ENCODE results near the gene RAPGEF6. TPM values are rescaled to one million over a fixed set of nuclear protein-coding genes. Genes with fewer than 3 reads are reported as not detected.

The RAPGEF6 gene
- total RNA-seq, 2 donors from 2014 or later, result 16.5 to 50.0 TPM

DNA sequence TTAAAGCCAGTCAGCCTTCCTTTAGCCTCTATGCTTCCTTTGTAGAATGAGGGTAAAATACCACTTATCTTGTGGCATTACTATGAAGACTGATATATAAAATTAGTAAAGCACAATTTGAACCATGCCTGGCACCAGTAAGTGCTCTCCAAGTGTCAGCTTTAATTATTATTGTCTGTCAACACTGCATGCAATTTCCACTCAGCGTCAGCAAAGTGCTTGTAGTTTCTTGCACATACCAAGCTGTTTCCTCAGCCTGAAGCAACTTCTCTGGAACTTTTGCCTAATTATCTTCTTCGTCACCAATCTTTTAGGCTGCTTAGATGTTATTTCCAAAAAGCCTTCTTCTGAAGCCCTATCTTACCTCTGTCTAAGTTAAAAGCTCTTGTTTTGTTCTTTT lies 193.8 kb downstream of the RAPGEF6 start:
- H3K4me1 ChIP-seq (ENCODE audit: control insufficient read depth in 1 of 2, low read depth in 2 of 2), result peaks cover under 1 to 8% of the 10 kb centered on the region in 2 donors
- H3K4me3 ChIP-seq, result no peak overlapping the region
- no peak overlapping the region for H3K27ac ChIP-seq
- no peaks in the 10 kb centered on the region for H3K9me3 ChIP-seq
- TF ChIP-seq, protein P1, sequence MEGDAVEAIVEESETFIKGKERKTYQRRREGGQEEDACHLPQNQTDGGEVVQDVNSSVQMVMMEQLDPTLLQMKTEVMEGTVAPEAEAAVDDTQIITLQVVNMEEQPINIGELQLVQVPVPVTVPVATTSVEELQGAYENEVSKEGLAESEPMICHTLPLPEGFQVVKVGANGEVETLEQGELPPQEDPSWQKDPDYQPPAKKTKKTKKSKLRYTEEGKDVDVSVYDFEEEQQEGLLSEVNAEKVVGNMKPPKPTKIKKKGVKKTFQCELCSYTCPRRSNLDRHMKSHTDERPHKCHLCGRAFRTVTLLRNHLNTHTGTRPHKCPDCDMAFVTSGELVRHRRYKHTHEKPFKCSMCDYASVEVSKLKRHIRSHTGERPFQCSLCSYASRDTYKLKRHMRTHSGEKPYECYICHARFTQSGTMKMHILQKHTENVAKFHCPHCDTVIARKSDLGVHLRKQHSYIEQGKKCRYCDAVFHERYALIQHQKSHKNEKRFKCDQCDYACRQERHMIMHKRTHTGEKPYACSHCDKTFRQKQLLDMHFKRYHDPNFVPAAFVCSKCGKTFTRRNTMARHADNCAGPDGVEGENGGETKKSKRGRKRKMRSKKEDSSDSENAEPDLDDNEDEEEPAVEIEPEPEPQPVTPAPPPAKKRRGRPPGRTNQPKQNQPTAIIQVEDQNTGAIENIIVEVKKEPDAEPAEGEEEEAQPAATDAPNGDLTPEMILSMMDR (IDR thresholded peaks at IDR 0.05), result no peak
- ATAC-seq (ENCODE audit: insufficient number of reproducible peaks, low FRiP score, low read depth), result no peak
- no peak for DNase-seq (ENCODE audit: low spot score)
- H3K27me3 ChIP-seq (replicated peaks; ENCODE audit: insufficient read depth), result no peaks in the 10 kb centered on the region
- H3K36me3 ChIP-seq, result peaks cover 25% of the 10 kb centered on the region

DNA sequence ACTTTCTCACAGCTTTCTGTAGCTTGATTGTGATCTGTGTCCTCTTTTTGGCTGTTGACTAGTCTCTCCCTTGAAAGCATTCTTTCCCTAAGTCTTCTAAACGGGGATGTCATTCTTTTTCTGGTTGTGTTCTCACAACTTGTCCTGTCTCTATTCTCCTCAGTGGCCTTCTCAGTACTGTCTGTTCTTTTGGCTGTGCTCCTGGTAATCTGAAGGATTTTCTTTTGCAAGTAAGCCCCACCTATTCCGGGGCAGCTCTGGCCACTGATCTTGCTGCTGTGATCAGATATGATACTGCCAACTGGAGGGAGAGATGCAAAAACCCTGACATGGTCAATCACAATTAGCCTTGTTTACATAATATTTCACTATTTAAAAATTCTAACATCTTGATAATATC lies 198.9 kb downstream of the RAPGEF6 start:
- ATAC-seq (ENCODE audit: insufficient number of reproducible peaks, low FRiP score, low read depth) (no peak), DNase-seq (ENCODE audit: low spot score) (no peak)
- H3K9me3 ChIP-seq, result no peaks in the 10 kb centered on the region
- no peak overlapping the region for H3K4me3 ChIP-seq
- peaks cover 3 to 8% of the 10 kb centered on the region in 2 donors for H3K4me1 ChIP-seq (ENCODE audit: control insufficient read depth in 1 of 2, low read depth in 2 of 2)
- peaks cover 19% of the 10 kb centered on the region for H3K36me3 ChIP-seq
- H3K27ac ChIP-seq, result no peak overlapping the region
- TF ChIP-seq, protein P1 (IDR thresholded peaks at IDR 0.05), result no peak
- no peaks in the 10 kb centered on the region for H3K27me3 ChIP-seq (replicated peaks; ENCODE audit: insufficient read depth)

DNA sequence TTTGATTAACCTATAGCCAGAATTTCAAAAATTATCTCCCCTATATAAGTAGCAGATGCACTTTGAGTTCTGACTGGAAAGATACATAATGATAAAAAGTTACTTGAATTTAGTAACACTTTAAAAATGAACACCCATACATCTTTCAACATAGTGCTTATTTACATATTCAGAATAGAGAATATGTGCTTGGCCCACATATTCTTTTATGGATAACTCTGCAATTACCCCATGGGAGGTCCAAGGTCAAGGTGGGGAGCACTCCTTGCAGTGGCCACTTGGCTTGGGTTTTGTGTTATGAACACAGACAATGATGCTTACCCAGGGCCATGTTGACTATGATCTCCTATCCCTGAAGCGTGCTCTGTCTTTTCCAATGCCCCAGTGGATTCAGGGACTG lies 201.9 kb downstream of the RAPGEF6 start:
- no peaks in the 10 kb centered on the region for H3K27me3 ChIP-seq (replicated peaks; ENCODE audit: insufficient read depth)
- H3K9me3 ChIP-seq, result no peaks in the 10 kb centered on the region
- no peak for DNase-seq (ENCODE audit: low spot score)
- H3K4me3 ChIP-seq, result no peak overlapping the region
- TF ChIP-seq, protein P1 (IDR thresholded peaks at IDR 0.05), result no peak
- ATAC-seq (ENCODE audit: insufficient number of reproducible peaks, low FRiP score, low read depth), result no peak
- H3K36me3 ChIP-seq, result peaks cover 15% of the 10 kb centered on the region
- H3K4me1 ChIP-seq (ENCODE audit: control insufficient read depth in 1 of 2, low read depth in 2 of 2), result peaks cover 3 to 8% of the 10 kb centered on the region in 2 donors
- no peak overlapping the region for H3K27ac ChIP-seq

DNA sequence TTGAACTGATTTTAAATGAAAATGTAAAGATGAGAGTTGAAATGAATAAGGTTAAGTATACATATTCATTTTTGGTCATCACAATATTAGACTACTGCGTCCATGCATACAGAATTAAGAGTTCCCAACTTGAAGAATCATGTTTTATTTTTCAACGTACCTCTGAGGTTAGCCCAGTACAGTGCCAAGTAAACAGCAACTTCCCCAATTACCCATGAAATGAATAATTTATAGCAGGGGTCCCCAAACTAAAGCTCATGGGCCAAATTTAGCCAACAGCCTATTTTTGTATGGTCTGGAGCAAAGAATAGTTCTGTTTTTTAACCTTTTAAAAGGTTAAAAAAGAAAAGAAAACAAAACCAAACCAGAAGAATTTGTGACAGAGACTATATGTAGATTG lies 203.2 kb downstream of the RAPGEF6 start:
- TF ChIP-seq, protein P1 (IDR thresholded peaks at IDR 0.05), result no peak
- no peak overlapping the region for H3K4me3 ChIP-seq
- H3K36me3 ChIP-seq, result peaks cover 13% of the 10 kb centered on the region
- H3K9me3 ChIP-seq, result no peaks in the 10 kb centered on the region
- H3K27me3 ChIP-seq (replicated peaks; ENCODE audit: insufficient read depth), result no peaks in the 10 kb centered on the region
- H3K27ac ChIP-seq, result no peak overlapping the region
- H3K4me1 ChIP-seq (ENCODE audit: control insufficient read depth in 1 of 2, low read depth in 2 of 2), result peaks cover 2 to 3% of the 10 kb centered on the region in 2 donors
- DNase-seq (ENCODE audit: low spot score), result no peak
- ATAC-seq (ENCODE audit: insufficient number of reproducible peaks, low FRiP score, low read depth), result no peak

DNA sequence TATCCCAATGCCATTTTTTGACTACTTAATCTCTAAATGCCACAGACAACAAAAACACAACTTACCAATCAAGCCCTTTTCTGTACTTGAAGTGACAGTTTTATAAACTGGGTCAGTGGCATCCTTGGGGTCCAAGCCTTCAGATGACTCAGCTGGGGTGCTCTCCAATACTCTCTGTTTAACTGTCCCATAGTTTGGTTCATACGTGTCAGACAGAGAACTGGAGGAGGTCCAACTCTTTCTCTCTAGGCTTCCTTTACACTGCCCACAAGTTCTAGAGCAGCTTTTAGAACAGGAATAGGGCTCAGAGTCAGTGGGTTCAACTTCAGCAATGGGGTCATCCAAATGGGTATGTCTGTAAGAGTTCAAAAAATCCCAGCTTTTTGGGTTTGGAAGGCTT lies 204.2 kb downstream of the RAPGEF6 start:
- TF ChIP-seq, protein P1 (IDR thresholded peaks at IDR 0.05), result no peak
- Histone ChIP-seq H3K27me3 (replicated peaks; ENCODE audit: insufficient read depth) (no peaks in the 10 kb centered on the region), H3K4me3 (no peak overlapping the region), H3K4me1 (ENCODE audit: control insufficient read depth in 1 of 2, low read depth in 2 of 2) (no peaks in the 10 kb centered on the region), H3K36me3 (peaks cover 14% of the 10 kb centered on the region), H3K27ac (no peak overlapping the region), H3K9me3 (no peaks in the 10 kb centered on the region)
- DNase-seq (ENCODE audit: low spot score) (no peak), ATAC-seq (ENCODE audit: insufficient number of reproducible peaks, low FRiP score, low read depth) (no peak)

All from thoracic aorta (tissue), 2 donors.